ENCODE data around the gene CREM. TPM values are rescaled to one million over a fixed set of nuclear protein-coding genes. Genes with fewer than 3 reads are reported as not detected.

The CREM gene
- total RNA-seq, 1 donor from 2014 or later: 54.8 TPM

GRCh38 chr10:35217455-35217854, 90.8 kb downstream of the CREM start:
- intact Hi-C loops (cut with micrococcal nuclease): loop anchor here (5.0 kb wide), 1 partner anchor 120 kb away; the partner anchor contains the start of gene CCNY

GRCh38 chr10:35218339-35218955, 91.8 kb downstream of the CREM start:
- intact Hi-C loops (cut with micrococcal nuclease): loop anchor here (1.0 to 5.0 kb wide), 6 partner anchors 10 to 224 kb away; partner anchors contain the start of genes CCNY and CREM

GRCh38 chr10:35219292-35219691, 92.6 kb downstream of the CREM start:
- intact Hi-C loops (cut with micrococcal nuclease): loop anchor here (2.0 to 5.0 kb wide), 2 partner anchors 118 to 224 kb away; partner anchors contain the start of gene CCNY

GRCh38 chr10:35219891-35220890, 93.5 kb downstream of the CREM start:
- intact Hi-C loops (cut with micrococcal nuclease): loop anchor here (2.0 to 5.0 kb wide), 2 partner anchors 117 to 225 kb away; partner anchors contain the start of gene CCNY

GRCh38 chr10:35223016-35223415, 96.4 kb downstream of the CREM start:
- intact Hi-C loops (cut with micrococcal nuclease): no loop called here

GRCh38 chr10:35224045-35224740, 97.5 kb downstream of the CREM start:
- intact Hi-C loops (cut with micrococcal nuclease): no loop called here

- intact Hi-C loops (cut with micrococcal nuclease): no loop called here
Measured at GRCh38 chr10:35225204-35225603, 98.6 kb downstream of the CREM start.

- intact Hi-C loops (cut with micrococcal nuclease): no loop called here
Measured at GRCh38 chr10:35226507-35226906, 99.9 kb downstream of the CREM start.

- intact Hi-C loops (cut with micrococcal nuclease): no loop called here
Measured at GRCh38 chr10:35228058-35228457, 101.4 kb downstream of the CREM start.

- intact Hi-C loops (cut with micrococcal nuclease): no loop called here
Measured at GRCh38 chr10:35231646-35232045, 105.0 kb downstream of the CREM start.

- intact Hi-C loops (cut with micrococcal nuclease): no loop called here
Measured at GRCh38 chr10:35232527-35232926, 105.9 kb downstream of the CREM start.

- intact Hi-C loops (cut with micrococcal nuclease): no loop called here
Measured at GRCh38 chr10:35234073-35234472, 107.4 kb downstream of the CREM start.

GRCh38 chr10:35236739-35237138, 110.1 kb downstream of the CREM start:
- intact Hi-C loops (cut with micrococcal nuclease): no loop called here

- intact Hi-C loops (cut with micrococcal nuclease): no loop called here
Measured at GRCh38 chr10:35237766-35238512, 111.3 kb downstream of the CREM start.

GRCh38 chr10:35244549-35244948, 117.9 kb downstream of the CREM start:
- intact Hi-C loops (cut with micrococcal nuclease): no loop called here

- intact Hi-C loops (cut with micrococcal nuclease): no loop called here
Measured at GRCh38 chr10:35246770-35247343, 120.2 kb downstream of the CREM start.

GRCh38 chr10:35251373-35252100, 124.9 kb downstream of the CREM start:
- intact Hi-C loops (cut with micrococcal nuclease): no loop called here

GRCh38 chr10:35257057-35257983, 130.7 kb downstream of the CREM start:
- intact Hi-C loops (cut with micrococcal nuclease): no loop called here
